HepG2 (cell line): ENCODE results near the gene NFS1. TPM values are rescaled to one million over a fixed set of nuclear protein-coding genes. Genes with fewer than 3 reads are reported as not detected.

Source experiments
- CBX1 ChIP-seq: IDR thresholded peaks from one replicate; pipeline ENCODE4 v1.6.1; 2016; ENCODE audit warnings: antibody characterized with exemption, low read depth
- DBP ChIP-seq: sonication (generic); formaldehyde crosslinking; IDR thresholded peaks from 2 replicates; pipeline ENCODE4 v1.4.0; 2020; ENCODE audit warnings: missing genetic modification reagents; ENCODE audit errors: not compliant biosample characterization
- DDIT3 ChIP-seq: sonication (generic); formaldehyde crosslinking; IDR thresholded peaks from 2 replicates; pipeline ENCODE4 v1.4.0; 2020; ENCODE audit warnings: mild to moderate bottlenecking, missing genetic modification reagents
- FOXO4 ChIP-seq: sonication (generic); formaldehyde crosslinking; conservative IDR thresholded peaks from 2 replicates; pipeline ENCODE4 v1.8.1; 2023; ENCODE audit warnings: missing genetic modification reagents
- FOXP4 ChIP-seq: sonication (generic); formaldehyde crosslinking; IDR thresholded peaks from 2 replicates; pipeline ENCODE4 v1.4.0; 2020; ENCODE audit warnings: missing genetic modification reagents
- NFE2 ChIP-seq: sonication (generic); formaldehyde crosslinking; IDR thresholded peaks from 2 replicates; pipeline ENCODE4 v1.4.0; 2020; ENCODE audit warnings: missing genetic modification reagents
- PRDM4 ChIP-seq: sonication (generic); formaldehyde crosslinking; IDR thresholded peaks from 2 replicates; pipeline ENCODE4 v1.9.0; 2021; ENCODE audit warnings: missing genetic modification reagents, borderline replicate concordance
- PREB ChIP-seq: sonication (generic); formaldehyde crosslinking; IDR thresholded peaks from 2 replicates; pipeline ENCODE4 v1.4.0; 2020; ENCODE audit warnings: missing genetic modification reagents
- ZBTB2 ChIP-seq: sonication (generic); formaldehyde crosslinking; IDR thresholded peaks from 2 replicates; pipeline ENCODE4 v1.8.0; 2022; ENCODE audit warnings: low read depth, missing genetic modification reagents
- ZFP62 ChIP-seq: sonication (generic); formaldehyde crosslinking; IDR thresholded peaks from 2 replicates; pipeline ENCODE4 v1.4.0; 2020; ENCODE audit warnings: missing genetic modification reagents
- ZNF251 ChIP-seq: sonication (generic); formaldehyde crosslinking; IDR thresholded peaks from 2 replicates; pipeline ENCODE4 v1.9.0; 2021; ENCODE audit warnings: mild to moderate bottlenecking, missing genetic modification reagents
- ZNF343 ChIP-seq: sonication (generic); formaldehyde crosslinking; IDR thresholded peaks from 2 replicates; pipeline ENCODE4 v1.4.0; 2020; ENCODE audit warnings: mild to moderate bottlenecking, missing genetic modification reagents
- ZNF446 ChIP-seq: sonication (generic); formaldehyde crosslinking; IDR thresholded peaks from 2 replicates; pipeline ENCODE4 v1.5.0; 2020; ENCODE audit warnings: mild to moderate bottlenecking, missing genetic modification reagents
- ZNF574 ChIP-seq: sonication (generic); formaldehyde crosslinking; IDR thresholded peaks from 2 replicates; pipeline ENCODE4 v1.4.0; 2020; ENCODE audit warnings: missing genetic modification reagents
- polyA plus RNA-seq, 8 experiments: library from polyadenylated mRNA; depleted of rRNA in 3 of 8; stranded (reverse) in 7 of 8; unstranded in 1 of 8; fragments of >200 nt; fragmentation: Illumina TruSeq in 4 of 8; extraction: Trizol in 4 of 8; gene quantifications; 2 replicates each; pipeline versions ENCODE4 v1.2.1 to v1.2.3, GENCODE V29; 2011 to 2016; ENCODE audit warnings: low read depth in 4 of 8, missing spikeins in 1 of 8, mixed read lengths in 1 of 8; ENCODE audit not compliant: insufficient read depth in 1 of 8
- total RNA-seq, 5 experiments: library from RNA; depleted of rRNA; stranded (reverse); fragments of >200 nt; fragmentation: Illumina TruSeq; extraction: Trizol; gene quantifications; 2 replicates each; pipeline ENCODE4 v1.2.3, GENCODE V29; 2016; ENCODE audit warnings: low read depth in 1 of 5

Gene NFS1
- total and polyA plus RNA-seq, 2 of the 13 experiments (the other 11 are each of a cell fraction or from before 2014, with no cell fraction given), result 65.9 to 88.1 TPM

- peak; percentile 44 for TF ChIP-seq ZNF446 (CRISPR knock-in tag)
- TF ChIP-seq NFE2 (CRISPR knock-in tag), result no peak
- TF ChIP-seq FOXO4 (CRISPR knock-in tag), result no peak
- no peak for TF ChIP-seq FOXP4
- TF ChIP-seq ZNF574, result no peak
- no peak for TF ChIP-seq CBX1
- TF ChIP-seq DBP (CRISPR knock-in tag), result no peak
- TF ChIP-seq DDIT3, result peak; percentile 50; the same call in 1 of the 2 replicates
- TF ChIP-seq PRDM4 (CRISPR knock-in tag), result no peak
- TF ChIP-seq ZNF251 (CRISPR knock-in tag), result no peak
- TF ChIP-seq ZFP62, result no peak
- TF ChIP-seq ZNF343 (CRISPR knock-in tag), result no peak
- TF ChIP-seq PREB (CRISPR knock-in tag), result no peak
- TF ChIP-seq ZBTB2 (CRISPR knock-in tag), result no peak
These were observed 35.4 kb downstream of the NFS1 start (continued) for GRCh38 chr20:35663516-35664465.
